HG02623 (cell line): Measurements from ENCODE around the gene KCNQ2.

ENCODE experiments used
- ATAC-seq: cut with Tn5 transposase; IDR thresholded peaks from one replicate; pipeline ENCODE4 v1.9.1; 2021; ENCODE audit warnings: moderate library complexity; ENCODE audit not compliant: unreplicated experiment

The KCNQ2 gene

GRCh38 chr20:63456429-63457284, 15.8 kb downstream of the KCNQ2 start:
- no peak for ATAC-seq

DNA sequence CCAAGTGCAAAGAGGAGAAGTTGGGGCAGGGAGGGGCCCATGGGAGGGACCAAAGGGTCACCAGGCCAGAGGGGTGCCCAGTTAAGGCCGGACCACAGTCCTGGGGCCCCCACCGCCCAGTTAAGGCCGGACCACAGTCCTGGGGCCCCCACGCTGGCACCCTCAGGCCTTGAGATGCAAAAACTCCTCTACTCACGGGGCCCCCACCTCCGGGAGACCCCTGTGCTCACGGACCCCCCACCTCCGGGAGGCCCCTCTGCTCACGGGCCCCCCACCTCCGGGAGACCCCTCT, 16.9 kb downstream of the KCNQ2 start:
- no peak for ATAC-seq

DNA sequence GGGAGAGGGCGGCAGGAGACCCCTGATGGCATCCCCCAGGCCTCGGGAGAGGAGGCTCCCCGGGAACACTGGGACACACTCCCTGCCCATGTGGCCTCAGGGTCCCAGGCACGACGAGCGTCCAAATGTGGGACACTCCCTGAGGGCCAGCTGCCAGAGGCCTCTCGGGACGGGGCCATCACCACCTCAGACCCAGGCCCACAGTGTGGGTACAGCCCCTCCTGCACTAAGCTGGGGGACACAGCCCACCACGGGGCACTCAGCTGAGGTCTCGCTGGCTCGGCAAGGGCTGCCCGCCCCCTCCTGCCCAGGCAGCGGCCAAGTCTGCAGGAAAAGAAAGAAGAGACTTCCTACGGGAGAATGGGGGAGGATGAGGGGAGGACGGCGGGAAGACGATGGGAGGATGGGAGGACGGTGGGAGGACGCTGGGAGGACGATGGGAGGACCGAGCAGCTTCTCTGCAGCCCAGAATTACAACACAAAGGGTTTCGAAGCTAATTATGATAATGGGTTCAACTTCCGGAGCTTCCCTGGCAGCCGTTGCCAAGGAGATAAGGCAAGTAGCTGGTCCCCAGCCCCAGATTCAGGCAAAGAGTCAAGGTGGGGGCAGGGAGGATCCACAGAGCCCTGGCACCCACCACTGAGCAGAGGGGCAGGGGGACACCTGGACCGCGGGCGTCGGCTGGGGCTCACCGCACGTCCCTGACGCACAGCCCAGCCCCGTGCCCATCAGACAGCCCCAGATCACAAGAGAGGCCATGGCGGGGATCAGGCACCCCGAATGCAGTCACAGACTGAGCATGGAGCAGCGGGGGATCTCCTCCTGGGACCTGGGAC, 17.5 kb downstream of the KCNQ2 start:
- ATAC-seq: no peak

DNA sequence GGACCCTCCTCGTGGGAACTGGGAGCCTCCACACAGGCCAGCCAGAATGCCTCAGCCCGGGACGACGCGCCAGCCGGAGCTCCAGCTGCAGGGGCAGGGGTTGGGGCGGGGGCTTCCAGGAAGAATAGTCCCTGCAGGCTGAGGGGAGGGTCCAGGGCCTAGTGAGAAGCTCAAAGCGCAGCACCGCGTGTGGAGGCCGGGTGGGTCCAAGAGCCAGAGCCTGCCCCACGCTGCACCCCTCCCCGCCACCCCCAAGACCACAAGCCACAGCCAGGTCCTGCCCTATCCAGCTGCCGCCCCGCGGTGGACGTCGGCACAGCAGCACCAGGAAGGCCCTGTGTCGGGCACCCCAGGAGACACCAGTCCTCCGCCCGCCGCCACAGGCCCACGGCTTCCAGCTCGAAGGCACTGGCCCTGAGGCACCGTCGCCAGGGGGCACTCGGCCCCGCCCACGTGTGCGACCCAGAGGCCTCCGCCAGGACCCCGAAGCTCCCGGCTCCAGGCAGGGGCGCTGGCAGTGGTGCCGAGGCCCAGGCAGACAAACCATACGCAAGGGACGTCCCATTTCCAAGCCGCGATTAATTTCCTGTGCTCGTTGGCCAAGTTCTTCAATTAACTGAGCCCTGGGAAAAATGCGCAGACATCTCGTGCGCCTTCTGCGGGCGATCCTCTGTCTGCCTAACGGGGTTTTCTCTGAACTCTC, 19.5 kb downstream of the KCNQ2 start:
- no peak for ATAC-seq

- no peak for ATAC-seq
Measured at GRCh38 chr20:63452341-63452740, 20.1 kb downstream of the KCNQ2 start.

- no peak for ATAC-seq
Measured at GRCh38 chr20:63451821-63452220, 20.6 kb downstream of the KCNQ2 start.

- no peak for ATAC-seq
Measured at GRCh38 chr20:63449796-63450730, 22.4 kb downstream of the KCNQ2 start.

DNA sequence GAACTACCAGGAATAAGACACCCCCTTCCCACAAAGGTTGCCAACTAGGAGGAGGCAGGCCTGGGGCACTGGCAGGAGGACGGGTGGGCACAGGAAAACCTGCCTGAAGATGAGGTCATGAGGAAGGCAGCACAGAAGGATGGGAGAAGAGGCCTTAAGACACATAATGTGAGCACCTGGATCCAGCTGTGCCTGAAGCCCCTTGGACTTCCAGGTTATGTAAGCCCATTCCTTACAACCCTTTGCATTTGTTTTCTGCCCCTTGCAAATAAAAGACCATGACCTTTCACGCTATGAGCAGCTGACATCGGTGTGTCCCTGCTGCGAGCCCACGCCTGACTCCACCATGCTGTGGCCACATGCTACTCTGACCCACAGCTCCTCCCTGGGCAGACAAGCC, 23.4 kb downstream of the KCNQ2 start:
- ATAC-seq: no peak

- ATAC-seq: no peak
Measured at GRCh38 chr20:63448031-63448430, 24.4 kb downstream of the KCNQ2 start.

DNA sequence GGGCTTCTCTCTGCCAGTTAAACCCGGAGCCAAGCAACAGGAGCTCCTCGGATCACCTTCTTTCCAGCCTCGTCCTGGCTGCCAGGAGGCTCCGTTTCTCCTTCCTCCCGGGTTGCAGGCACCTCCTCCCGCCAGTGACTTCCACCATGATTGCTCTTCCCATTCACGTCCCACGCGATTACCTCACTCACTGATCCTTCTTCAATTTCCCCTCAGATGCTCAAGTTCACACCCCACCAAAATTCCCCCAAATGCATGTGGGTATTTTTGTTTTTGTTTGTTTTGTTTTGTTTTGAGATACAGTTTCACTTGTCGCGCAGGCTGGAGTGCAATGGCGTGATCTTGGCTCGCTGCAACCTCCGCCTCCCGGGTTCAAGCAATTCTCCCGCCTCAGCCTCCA, 25.1 kb downstream of the KCNQ2 start:
- ATAC-seq: no peak

DNA sequence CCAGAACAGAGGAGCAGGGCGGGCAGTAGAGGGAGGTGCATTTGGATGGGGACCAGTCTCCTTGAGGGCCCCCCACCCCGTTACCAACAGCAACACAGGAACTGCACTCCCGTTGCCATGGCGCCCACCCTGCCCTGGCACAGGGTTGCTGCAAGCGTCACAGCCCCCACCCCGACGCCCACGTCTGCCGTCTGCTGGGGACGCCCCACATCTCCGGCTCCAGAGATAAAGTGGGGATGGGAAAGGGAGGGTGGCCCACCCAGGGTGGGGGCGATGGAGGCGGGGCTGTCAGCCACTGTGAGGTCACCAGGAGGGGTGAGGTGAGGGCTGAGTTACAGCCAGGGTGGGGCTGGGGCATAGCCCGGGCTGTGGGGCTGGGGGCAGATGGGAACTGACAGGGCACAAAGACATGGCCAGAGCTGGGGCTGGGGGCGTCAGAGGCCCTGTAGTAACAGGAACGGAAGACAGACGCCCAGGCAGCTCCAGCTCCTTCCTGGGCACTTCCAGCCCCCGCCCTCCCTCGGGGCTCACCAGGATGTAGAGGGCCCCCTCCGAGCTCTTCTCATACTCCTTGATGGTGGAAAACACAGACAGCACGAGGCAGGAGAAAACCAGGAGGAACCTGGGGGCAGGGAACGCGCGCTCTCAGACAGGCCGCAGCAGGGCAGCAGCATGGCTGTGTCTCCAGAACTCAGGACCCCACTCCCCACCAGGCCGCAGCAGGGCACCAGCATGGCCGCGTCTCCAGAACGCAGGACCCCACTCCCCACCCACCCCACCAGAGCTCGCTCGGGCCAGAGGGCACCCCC, 26.0 kb downstream of the KCNQ2 start:
- no peak for ATAC-seq

GRCh38 chr20:63445075-63445734, 27.2 kb downstream of the KCNQ2 start:
- no peak for ATAC-seq

GRCh38 chr20:63444548-63444947, 27.9 kb downstream of the KCNQ2 start:
- no peak for ATAC-seq

GRCh38 chr20:63443606-63444395, 28.7 kb downstream of the KCNQ2 start:
- ATAC-seq: no peak

DNA sequence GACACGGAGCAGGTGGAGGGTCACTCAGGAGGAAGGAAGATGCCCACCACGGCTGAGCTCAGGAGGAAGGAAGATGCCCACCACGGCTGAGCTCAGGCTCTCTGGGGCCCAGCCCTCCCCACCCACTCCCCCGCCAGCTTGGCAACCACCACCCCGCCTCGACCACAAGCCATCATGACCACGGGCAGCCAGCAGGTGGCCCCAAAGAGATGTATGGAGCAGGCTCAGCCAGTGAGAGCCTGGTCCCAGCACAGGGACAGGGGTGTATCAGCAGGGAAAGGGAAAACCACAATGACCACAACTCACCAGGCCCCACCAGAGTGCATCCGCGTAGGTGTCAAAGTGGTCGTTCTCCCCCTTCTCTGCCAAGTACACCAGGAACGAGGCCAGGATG, 30.4 kb downstream of the KCNQ2 start:
- no peak for ATAC-seq

- peak; percentile 50 for ATAC-seq
Measured at GRCh38 chr20:63441136-63442099, 31.0 kb downstream of the KCNQ2 start.

GRCh38 chr20:63440366-63440955, 32.0 kb downstream of the KCNQ2 start:
- ATAC-seq: no peak
